ENCODE measurements around the gene MAD1L1.

DNA sequence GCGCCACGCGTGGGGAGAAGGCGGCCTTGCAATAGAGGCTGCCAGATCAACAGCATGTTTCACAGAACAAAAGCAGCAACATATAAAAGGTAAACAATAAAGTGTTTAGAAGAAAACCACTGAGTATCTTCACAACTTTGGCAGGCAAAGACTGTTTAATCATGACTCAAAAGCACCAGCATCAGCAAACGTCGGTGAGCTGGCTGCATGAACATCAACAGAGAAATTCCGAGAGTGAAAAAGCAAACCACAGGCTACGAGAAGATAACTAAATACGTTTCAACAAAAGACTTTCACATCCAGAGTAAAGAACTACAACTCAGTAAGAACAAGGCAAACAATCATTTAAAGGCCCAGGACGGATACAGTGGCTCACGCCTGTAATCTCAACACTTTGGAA is 172.0 kb downstream of the MAD1L1 start:
- TF ChIP-seq, protein P1, sequence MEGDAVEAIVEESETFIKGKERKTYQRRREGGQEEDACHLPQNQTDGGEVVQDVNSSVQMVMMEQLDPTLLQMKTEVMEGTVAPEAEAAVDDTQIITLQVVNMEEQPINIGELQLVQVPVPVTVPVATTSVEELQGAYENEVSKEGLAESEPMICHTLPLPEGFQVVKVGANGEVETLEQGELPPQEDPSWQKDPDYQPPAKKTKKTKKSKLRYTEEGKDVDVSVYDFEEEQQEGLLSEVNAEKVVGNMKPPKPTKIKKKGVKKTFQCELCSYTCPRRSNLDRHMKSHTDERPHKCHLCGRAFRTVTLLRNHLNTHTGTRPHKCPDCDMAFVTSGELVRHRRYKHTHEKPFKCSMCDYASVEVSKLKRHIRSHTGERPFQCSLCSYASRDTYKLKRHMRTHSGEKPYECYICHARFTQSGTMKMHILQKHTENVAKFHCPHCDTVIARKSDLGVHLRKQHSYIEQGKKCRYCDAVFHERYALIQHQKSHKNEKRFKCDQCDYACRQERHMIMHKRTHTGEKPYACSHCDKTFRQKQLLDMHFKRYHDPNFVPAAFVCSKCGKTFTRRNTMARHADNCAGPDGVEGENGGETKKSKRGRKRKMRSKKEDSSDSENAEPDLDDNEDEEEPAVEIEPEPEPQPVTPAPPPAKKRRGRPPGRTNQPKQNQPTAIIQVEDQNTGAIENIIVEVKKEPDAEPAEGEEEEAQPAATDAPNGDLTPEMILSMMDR (conservative IDR thresholded peaks at IDR 0.05): no peak
- no peak for TF ChIP-seq EZH2 (IDR thresholded peaks at IDR 0.05; ENCODE audit: low read depth)

Measured in PC-9 (cell line).